Measurements from ENCODE around the gene PPP1R3G.

DNA sequence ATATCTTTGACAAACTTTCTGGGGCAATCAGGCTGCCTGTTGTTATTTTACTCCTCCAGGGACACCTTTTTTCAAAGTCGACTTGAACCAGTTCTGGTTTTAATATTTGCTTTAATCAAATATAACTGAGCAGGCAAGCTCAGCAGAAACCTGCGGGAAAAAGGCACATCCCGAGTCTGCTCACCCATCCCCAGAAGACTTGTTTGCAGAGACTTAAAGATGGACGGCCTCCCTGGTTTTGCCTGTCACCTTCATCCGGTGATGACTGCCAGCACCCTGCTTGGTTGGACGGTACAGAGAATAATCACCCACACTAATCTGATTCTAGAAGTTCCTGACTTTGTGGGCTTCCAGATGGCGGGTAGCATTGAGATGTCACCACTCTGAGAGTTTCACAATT is 36.8 kb downstream of the PPP1R3G start:
- TF ChIP-seq, protein P1, sequence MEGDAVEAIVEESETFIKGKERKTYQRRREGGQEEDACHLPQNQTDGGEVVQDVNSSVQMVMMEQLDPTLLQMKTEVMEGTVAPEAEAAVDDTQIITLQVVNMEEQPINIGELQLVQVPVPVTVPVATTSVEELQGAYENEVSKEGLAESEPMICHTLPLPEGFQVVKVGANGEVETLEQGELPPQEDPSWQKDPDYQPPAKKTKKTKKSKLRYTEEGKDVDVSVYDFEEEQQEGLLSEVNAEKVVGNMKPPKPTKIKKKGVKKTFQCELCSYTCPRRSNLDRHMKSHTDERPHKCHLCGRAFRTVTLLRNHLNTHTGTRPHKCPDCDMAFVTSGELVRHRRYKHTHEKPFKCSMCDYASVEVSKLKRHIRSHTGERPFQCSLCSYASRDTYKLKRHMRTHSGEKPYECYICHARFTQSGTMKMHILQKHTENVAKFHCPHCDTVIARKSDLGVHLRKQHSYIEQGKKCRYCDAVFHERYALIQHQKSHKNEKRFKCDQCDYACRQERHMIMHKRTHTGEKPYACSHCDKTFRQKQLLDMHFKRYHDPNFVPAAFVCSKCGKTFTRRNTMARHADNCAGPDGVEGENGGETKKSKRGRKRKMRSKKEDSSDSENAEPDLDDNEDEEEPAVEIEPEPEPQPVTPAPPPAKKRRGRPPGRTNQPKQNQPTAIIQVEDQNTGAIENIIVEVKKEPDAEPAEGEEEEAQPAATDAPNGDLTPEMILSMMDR (IDR thresholded peaks at IDR 0.05): no peak
- TF ChIP-seq, protein P2, sequence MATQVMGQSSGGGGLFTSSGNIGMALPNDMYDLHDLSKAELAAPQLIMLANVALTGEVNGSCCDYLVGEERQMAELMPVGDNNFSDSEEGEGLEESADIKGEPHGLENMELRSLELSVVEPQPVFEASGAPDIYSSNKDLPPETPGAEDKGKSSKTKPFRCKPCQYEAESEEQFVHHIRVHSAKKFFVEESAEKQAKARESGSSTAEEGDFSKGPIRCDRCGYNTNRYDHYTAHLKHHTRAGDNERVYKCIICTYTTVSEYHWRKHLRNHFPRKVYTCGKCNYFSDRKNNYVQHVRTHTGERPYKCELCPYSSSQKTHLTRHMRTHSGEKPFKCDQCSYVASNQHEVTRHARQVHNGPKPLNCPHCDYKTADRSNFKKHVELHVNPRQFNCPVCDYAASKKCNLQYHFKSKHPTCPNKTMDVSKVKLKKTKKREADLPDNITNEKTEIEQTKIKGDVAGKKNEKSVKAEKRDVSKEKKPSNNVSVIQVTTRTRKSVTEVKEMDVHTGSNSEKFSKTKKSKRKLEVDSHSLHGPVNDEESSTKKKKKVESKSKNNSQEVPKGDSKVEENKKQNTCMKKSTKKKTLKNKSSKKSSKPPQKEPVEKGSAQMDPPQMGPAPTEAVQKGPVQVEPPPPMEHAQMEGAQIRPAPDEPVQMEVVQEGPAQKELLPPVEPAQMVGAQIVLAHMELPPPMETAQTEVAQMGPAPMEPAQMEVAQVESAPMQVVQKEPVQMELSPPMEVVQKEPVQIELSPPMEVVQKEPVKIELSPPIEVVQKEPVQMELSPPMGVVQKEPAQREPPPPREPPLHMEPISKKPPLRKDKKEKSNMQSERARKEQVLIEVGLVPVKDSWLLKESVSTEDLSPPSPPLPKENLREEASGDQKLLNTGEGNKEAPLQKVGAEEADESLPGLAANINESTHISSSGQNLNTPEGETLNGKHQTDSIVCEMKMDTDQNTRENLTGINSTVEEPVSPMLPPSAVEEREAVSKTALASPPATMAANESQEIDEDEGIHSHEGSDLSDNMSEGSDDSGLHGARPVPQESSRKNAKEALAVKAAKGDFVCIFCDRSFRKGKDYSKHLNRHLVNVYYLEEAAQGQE (IDR thresholded peaks at IDR 0.05; ENCODE audit: insufficient read depth in 1 of 2, low read depth in 2 of 2, low read length in 1 of 2): no peak
- TF ChIP-seq TCF7L2 (IDR thresholded peaks at IDR 0.05; ENCODE audit: low read depth, low read length): no peak
- no peak for TF ChIP-seq POLR2AphosphoS5 (IDR thresholded peaks at IDR 0.05; ENCODE audit: low read depth, low read length)
